ENCODE data around the gene YY1. TPM values are rescaled to one million over a fixed set of nuclear protein-coding genes. Genes with fewer than 3 reads are reported as not detected.
"Not testable (repeated sequence)": the region's sequence is repeated elsewhere in the genome, so short reads cannot be mapped to it uniquely, and the experiment has no call there.

YY1 gene
- total and polyA plus RNA-seq, 8 donors, result 23.0 to 68.1 (median 41.9) TPM

DNA sequence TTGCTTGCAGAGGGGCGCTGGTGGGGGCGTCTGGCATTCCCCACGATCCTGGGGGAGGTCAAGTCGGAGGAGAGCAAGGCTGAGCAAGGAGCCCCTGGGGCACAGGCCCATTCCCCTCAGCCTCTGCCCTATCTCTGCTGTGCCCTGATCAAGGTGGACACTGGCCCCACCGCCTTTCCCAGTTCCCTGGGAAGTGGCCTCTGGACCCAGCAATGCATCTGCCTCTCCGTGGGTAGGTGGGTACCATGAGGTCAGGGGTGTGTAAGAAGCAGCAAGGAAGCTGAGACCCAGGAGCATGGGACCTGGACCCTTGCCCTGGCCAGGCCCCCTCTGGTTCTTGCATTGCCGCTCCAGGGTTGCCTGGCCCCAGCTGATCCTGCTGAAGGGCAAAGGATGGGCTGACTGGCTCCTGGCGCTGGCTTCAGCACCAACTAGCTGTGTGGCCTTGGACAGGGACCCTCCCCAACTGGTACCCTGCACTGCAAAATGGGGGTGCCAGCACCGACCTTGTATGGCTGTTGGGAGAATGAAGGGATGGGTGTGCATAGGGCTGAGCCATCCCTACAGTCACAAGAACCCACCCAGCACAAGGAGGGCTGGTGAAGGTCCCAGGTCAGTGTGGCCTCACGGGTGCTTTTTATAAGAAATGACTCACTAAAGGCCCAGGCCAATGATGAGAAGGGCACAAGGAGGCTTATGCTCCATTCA is 47.7 kb downstream of the YY1 start:
- no peaks in the 10 kb centered on the region for H3K9me3 ChIP-seq
- intact Hi-C loops (cut with DNase I; ENCODE audit: low total_unique reads), result loop anchor here (10.0 kb wide), 1 partner anchor 88 kb away; the partner anchor contains the start of gene WDR25
- H3K4me1 ChIP-seq, result peaks cover 11 to 34% (median 22%) of the 10 kb centered on the region in 4 donors
- 60 to 78% (median 68%) methylated on average over 6 to 10 of the region's 10 CpGs for WGBS, 5 donors
- DNase-seq, result peak in 1 of 2 donors; percentile 20
- H3K4me3 ChIP-seq, result no peak overlapping the region
- H3K27me3 ChIP-seq, result no peaks in the 10 kb centered on the region
- H3K27ac ChIP-seq, result no peak overlapping the region
- H3K36me3 ChIP-seq, result peaks cover 8 to 23% (median 13%) of the 10 kb centered on the region in 4 donors
- TF ChIP-seq EP300 (IDR thresholded peaks at IDR 0.05), result no peak
- TF ChIP-seq POLR2AphosphoS5 (IDR thresholded peaks at IDR 0.05), result no peak
- TF ChIP-seq, protein P1, sequence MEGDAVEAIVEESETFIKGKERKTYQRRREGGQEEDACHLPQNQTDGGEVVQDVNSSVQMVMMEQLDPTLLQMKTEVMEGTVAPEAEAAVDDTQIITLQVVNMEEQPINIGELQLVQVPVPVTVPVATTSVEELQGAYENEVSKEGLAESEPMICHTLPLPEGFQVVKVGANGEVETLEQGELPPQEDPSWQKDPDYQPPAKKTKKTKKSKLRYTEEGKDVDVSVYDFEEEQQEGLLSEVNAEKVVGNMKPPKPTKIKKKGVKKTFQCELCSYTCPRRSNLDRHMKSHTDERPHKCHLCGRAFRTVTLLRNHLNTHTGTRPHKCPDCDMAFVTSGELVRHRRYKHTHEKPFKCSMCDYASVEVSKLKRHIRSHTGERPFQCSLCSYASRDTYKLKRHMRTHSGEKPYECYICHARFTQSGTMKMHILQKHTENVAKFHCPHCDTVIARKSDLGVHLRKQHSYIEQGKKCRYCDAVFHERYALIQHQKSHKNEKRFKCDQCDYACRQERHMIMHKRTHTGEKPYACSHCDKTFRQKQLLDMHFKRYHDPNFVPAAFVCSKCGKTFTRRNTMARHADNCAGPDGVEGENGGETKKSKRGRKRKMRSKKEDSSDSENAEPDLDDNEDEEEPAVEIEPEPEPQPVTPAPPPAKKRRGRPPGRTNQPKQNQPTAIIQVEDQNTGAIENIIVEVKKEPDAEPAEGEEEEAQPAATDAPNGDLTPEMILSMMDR (IDR thresholded peaks at IDR 0.05), result no peak
- no peak for TF ChIP-seq POLR2A (IDR thresholded peaks at IDR 0.05)

DNA sequence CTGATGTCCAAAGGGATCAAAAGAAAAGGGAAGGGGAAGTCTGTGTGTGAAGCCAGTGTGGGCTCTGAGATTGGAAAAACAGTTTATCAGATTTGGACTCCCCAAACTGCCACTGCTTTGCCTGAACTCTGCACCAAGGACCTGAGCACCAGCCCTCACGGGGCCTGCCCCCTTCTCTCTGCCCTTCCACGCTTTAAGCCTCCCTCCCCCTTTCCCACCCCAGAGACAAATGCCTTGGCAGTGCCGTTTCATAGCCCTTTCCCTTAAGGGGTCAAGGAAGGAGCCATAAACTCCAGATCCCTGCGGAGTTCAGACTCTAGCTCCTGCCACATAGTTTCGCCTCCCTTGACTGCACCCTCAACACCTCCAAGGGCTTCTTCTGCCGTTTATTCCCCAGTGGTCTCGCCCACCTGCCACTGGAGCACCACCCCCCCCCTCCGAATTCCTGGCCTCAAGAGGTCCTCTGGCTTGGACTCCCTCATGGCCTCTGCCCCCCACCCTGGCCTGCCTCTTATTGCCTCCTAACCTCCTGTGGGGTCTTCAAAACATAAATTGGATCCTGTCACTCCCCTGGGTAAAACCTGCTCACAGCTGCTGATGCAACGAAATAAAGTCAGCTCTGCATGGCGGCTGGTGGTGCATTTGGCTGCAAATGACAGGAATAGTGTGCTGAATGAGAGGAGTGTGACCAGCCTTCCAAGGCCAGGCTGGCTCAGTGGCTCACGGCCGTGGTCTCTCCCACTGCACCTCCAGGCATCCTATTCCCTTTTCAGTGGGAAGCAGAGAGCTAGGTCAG is 48.5 kb downstream of the YY1 start:
- Histone ChIP-seq H3K9me3 (no peaks in the 10 kb centered on the region), H3K36me3 (peaks cover 11 to 27% (median 21%) of the 10 kb centered on the region in 4 donors), H3K27me3 (no peaks in the 10 kb centered on the region), H3K4me3 (no peak overlapping the region), H3K4me1 (peaks cover 11 to 31% (median 22%) of the 10 kb centered on the region in 4 donors), H3K27ac (no peak overlapping the region)
- TF ChIP-seq EP300 (IDR thresholded peaks at IDR 0.05) (no peak), POLR2A (IDR thresholded peaks at IDR 0.05) (no peak), POLR2AphosphoS5 (IDR thresholded peaks at IDR 0.05) (no peak)
- TF ChIP-seq, protein P1 (IDR thresholded peaks at IDR 0.05), result no peak
- 60 to 74% (median 68%) methylated on average over 8 to 12 of the region's 12 CpGs for WGBS, 5 donors
- intact Hi-C loops (cut with DNase I; ENCODE audit: low total_unique reads), result loop anchor here (10.0 kb wide), 1 partner anchor 87 kb away; the partner anchor contains the start of gene WDR25
- DNase-seq, result no peak

DNA sequence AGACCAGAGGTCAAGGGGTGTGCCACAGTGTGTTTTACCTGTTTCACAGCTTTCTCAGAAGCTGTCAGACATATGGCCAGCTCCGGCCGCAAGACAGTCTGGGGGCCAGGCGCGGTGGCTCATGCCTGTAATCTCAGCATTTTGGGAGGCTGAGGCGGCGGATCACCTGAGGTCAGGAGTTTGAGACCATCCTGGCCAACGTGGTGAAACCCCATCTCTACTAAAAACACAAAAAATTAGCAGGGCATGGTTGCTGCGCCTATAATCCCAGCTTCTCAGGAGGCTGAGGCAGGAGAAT is 49.0 kb downstream of the YY1 start:
- peaks cover 17 to 33% (median 26%) of the 10 kb centered on the region in 4 donors for H3K36me3 ChIP-seq
- not testable (repeated sequence) for H3K27me3 ChIP-seq, DNase-seq, H3K27ac ChIP-seq, H3K4me3 ChIP-seq, H3K9me3 ChIP-seq
- intact Hi-C loops (cut with DNase I; ENCODE audit: low total_unique reads), result loop anchor here (10.0 kb wide), 1 partner anchor 87 kb away; the partner anchor contains the start of gene WDR25
- H3K4me1 ChIP-seq, result peaks cover 11 to 31% (median 22%) of the 10 kb centered on the region in 4 donors
- 77 to 85% (median 84%) methylated on average over 8 of the region's 8 CpGs for WGBS, 5 donors

DNA sequence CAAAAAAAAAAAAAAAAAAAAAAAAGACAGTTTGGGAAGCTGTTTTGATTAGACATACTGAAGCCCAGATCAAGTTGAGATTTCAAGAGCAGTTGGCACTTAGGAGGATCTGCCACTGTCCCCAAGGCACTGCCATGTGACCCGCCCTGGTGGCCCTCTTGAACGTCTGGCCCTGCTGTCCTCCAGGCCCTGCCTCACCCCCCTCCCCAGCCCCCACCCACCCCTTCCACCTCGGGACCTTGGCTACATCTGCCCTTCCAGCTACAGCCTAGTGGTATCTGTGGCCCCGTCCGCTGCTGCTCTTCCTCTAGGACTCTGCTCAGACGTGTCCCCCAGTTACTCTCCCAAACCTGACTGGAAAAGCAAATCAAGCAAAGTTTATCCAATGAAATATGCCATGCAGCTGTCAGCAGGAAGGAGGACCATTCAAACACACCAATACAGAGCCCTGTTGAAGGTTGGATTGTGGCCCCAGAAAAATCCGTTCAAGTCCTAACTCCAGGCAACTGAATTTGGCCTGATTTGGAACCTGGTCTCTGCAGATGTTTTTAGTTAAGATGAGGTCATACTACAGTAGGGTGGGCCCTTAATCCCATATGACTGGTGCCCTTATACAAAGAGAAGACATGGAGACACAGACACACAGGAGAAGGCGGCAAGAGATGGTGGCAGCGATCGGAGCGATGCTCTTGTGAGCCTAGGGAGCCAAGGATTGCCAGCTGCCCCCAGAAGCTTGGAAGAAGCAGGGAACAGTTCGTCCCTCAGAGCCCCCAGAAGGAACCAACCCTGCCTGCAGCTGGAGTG is 49.6 kb downstream of the YY1 start:
- no peak for DNase-seq
- intact Hi-C loops (cut with DNase I; ENCODE audit: low total_unique reads), result loop anchor here (10.0 kb wide), 1 partner anchor 86 kb away; the partner anchor contains the start of gene WDR25
- TF ChIP-seq EP300 (IDR thresholded peaks at IDR 0.05) (no peak), POLR2AphosphoS5 (IDR thresholded peaks at IDR 0.05) (no peak), POLR2A (IDR thresholded peaks at IDR 0.05) (no peak)
- TF ChIP-seq, protein P1 (IDR thresholded peaks at IDR 0.05), result no peak

More for the DNA sequence above, 49.6 kb downstream of the YY1 start:
- Histone ChIP-seq H3K4me1 (peaks cover 11 to 31% (median 23%) of the 10 kb centered on the region in 4 donors), H3K4me3 (no peak overlapping the region), H3K9me3 (no peaks in the 10 kb centered on the region), H3K27me3 (no peaks in the 10 kb centered on the region), H3K36me3 (peaks cover 17 to 34% (median 28%) of the 10 kb centered on the region in 4 donors), H3K27ac (no peak overlapping the region)
- WGBS, 5 donors, result 79 to 85% (median 81%) methylated on average over 12 of the region's 12 CpGs
